ENCODE results near the gene SLC46A3.

Gene SLC46A3

GRCh38 chr13:28671126-28671792 lies 47.5 kb downstream of the SLC46A3 start:
- TF ChIP-seq CTCF (conservative IDR thresholded peaks at IDR 0.05; ENCODE audit: low read depth, low read length), result no peak
- no peak for DNase-seq (ENCODE audit: low read depth)

GRCh38 chr13:28666897-28667488 lies 51.8 kb downstream of the SLC46A3 start:
- no peak overlapping the region for H3K4me3 ChIP-seq (ENCODE audit: low read depth, low read length)
- TF ChIP-seq CTCF (conservative IDR thresholded peaks at IDR 0.05; ENCODE audit: low read depth, low read length), result no peak
- no peak for DNase-seq (ENCODE audit: low read depth)

More at GRCh38 chr13:28671126-28671792, 47.5 kb downstream of the SLC46A3 start:
- no peak overlapping the region for H3K4me3 ChIP-seq (ENCODE audit: low read depth, low read length)

GRCh38 chr13:28659621-28659970 lies 59.2 kb downstream of the SLC46A3 start:
- DNase-seq (ENCODE audit: low read depth), result peak; percentile 77
- peak overlapping the region; percentile 89 for H3K4me3 ChIP-seq (ENCODE audit: low read depth, low read length)

GRCh38 chr13:28658796-28659620 lies 59.8 kb downstream of the SLC46A3 start, which contains the start of gene POMP:
Gene POMP (plus strand): TSS chr13:28659130. CDS start chr13:28659185, 55 bp downstream.
- DNase-seq (ENCODE audit: low read depth), result peak; percentile 96
- H3K4me3 ChIP-seq (ENCODE audit: low read depth, low read length), result peak within 1 kb of the TSS; percentile 89
- peak; percentile 10 for TF ChIP-seq CTCF (conservative IDR thresholded peaks at IDR 0.05; ENCODE audit: low read depth, low read length)

More at GRCh38 chr13:28659621-28659970, 59.2 kb downstream of the SLC46A3 start:
- TF ChIP-seq CTCF (conservative IDR thresholded peaks at IDR 0.05; ENCODE audit: low read depth, low read length), result no peak

GRCh38 chr13:28658539-28658795 lies 60.3 kb downstream of the SLC46A3 start:
- DNase-seq (ENCODE audit: low read depth), result peak; percentile 23
- TF ChIP-seq CTCF (conservative IDR thresholded peaks at IDR 0.05; ENCODE audit: low read depth, low read length), result no peak
- peak overlapping the region; percentile 89 for H3K4me3 ChIP-seq (ENCODE audit: low read depth, low read length)

GRCh38 chr13:28657784-28658538 lies 60.8 kb downstream of the SLC46A3 start:
- DNase-seq (ENCODE audit: low read depth), result peak; percentile 60
- H3K4me3 ChIP-seq (ENCODE audit: low read depth, low read length), result peak overlapping the region; percentile 89
- TF ChIP-seq CTCF (conservative IDR thresholded peaks at IDR 0.05; ENCODE audit: low read depth, low read length), result peak; percentile 43
